Epithelial cell of umbilical artery (primary cell): ENCODE measurements around the gene MINAR2. TPM values are rescaled to one million over a fixed set of nuclear protein-coding genes. Genes with fewer than 3 reads are reported as not detected.

Experiments used
- total RNA-seq: library from RNA; depleted of rRNA; stranded (reverse); fragments of >200 nt; gene quantifications from 2 replicates; pipeline ENCODE4 v1.2.3, GENCODE V29; 2014

Gene MINAR2
- not detected in 2 replicates for total RNA-seq

GRCh38 chr5:129747572-129748407 lies at the start of gene MINAR2:
Gene MINAR2, plus strand, starts transcription at chr5:129748094. Its CDS starts 97 bp downstream, at chr5:129748191.

Other genes with a start within 250 kb of the MINAR2 start
- gene CHSY3, start 156.4 kb downstream of the MINAR2 start, total RNA-seq = 21.9 and 38.0 TPM in 2 replicates